ENCODE results near the gene GINS3.

Gene GINS3

GRCh38 chr16:58392215-58393137, at the start of gene GINS3:
Gene GINS3 (plus strand): TSS chr16:58392471. CDS start chr16:58392602, 131 bp downstream.
- peak; percentile 43 to 46 for DNase-seq

GRCh38 chr16:58343562-58343961, 48.7 kb upstream of the GINS3 start:
- no peak for DNase-seq

- no peak for DNase-seq
Measured at GRCh38 chr16:58345574-58346354, 46.5 kb upstream of the GINS3 start.

- DNase-seq: no peak
Measured at GRCh38 chr16:58346831-58347371, 45.4 kb upstream of the GINS3 start.

GRCh38 chr16:58348986-58349385, 43.3 kb upstream of the GINS3 start:
- DNase-seq: no peak

GRCh38 chr16:58352690-58353089, 39.6 kb upstream of the GINS3 start:
- no peak for DNase-seq

GRCh38 chr16:58360041-58360634, 32.1 kb upstream of the GINS3 start:
- no peak for DNase-seq

GRCh38 chr16:58361726-58362125, 30.5 kb upstream of the GINS3 start:
- no peak for DNase-seq

- DNase-seq: no peak
Measured at GRCh38 chr16:58363746-58364393, 28.4 kb upstream of the GINS3 start.

- no peak for DNase-seq
Measured at GRCh38 chr16:58365623-58366022, 26.6 kb upstream of the GINS3 start.

GRCh38 chr16:58366247-58367031, 25.8 kb upstream of the GINS3 start:
- DNase-seq: no peak

- no peak for DNase-seq
Measured at GRCh38 chr16:58367252-58367651, 25.0 kb upstream of the GINS3 start.

- no peak for DNase-seq
Measured at GRCh38 chr16:58371841-58372240, 20.4 kb upstream of the GINS3 start.

- no peak for DNase-seq
Measured at GRCh38 chr16:58375386-58375785, 16.9 kb upstream of the GINS3 start.

- DNase-seq: no peak
Measured at GRCh38 chr16:58377932-58378331, 14.3 kb upstream of the GINS3 start.

GRCh38 chr16:58378401-58378800, 13.9 kb upstream of the GINS3 start:
- no peak for DNase-seq

- no peak for DNase-seq
Measured at GRCh38 chr16:58379736-58380135, 12.5 kb upstream of the GINS3 start.

- no peak for DNase-seq
Measured at GRCh38 chr16:58381661-58382060, 10.6 kb upstream of the GINS3 start.

- DNase-seq: no peak
Measured at GRCh38 chr16:58384437-58385055, 7.7 kb upstream of the GINS3 start.

- DNase-seq: no peak
Measured at GRCh38 chr16:58385218-58385773, 7.0 kb upstream of the GINS3 start.

GRCh38 chr16:58389724-58390123, 2.5 kb upstream of the GINS3 start:
- no peak for DNase-seq
